HG02763 (cell line): ENCODE results near the gene MSANTD4.
"Not testable (repeated sequence)": the region's sequence is repeated elsewhere in the genome, so short reads cannot be mapped to it uniquely, and the experiment has no call there.

ENCODE experiments used
- ATAC-seq: cut with Tn5 transposase; IDR thresholded peaks from one replicate; pipeline ENCODE4 v1.9.1; 2021; ENCODE audit warnings: mild to moderate bottlenecking, moderate library complexity; ENCODE audit not compliant: unreplicated experiment

MSANTD4 gene

GRCh38 chr11:106021967-106022794 is at the start of gene MSANTD4:
TSS of gene MSANTD4 (minus strand) at chr11:106022240. CDS start at chr11:106010917, 11,323 bp downstream.
- ATAC-seq, result peak; percentile 97

GRCh38 chr11:106070606-106071005 is 48.6 kb upstream of the MSANTD4 start:
- ATAC-seq, result no peak

- no peak for ATAC-seq
Measured at GRCh38 chr11:106063009-106063408, 41.0 kb upstream of the MSANTD4 start.

- no peak for ATAC-seq
Measured at GRCh38 chr11:106061954-106062949, 40.2 kb upstream of the MSANTD4 start.

GRCh38 chr11:106061249-106061784 is 39.3 kb upstream of the MSANTD4 start:
- ATAC-seq, result no peak

GRCh38 chr11:106059617-106060016 is 37.6 kb upstream of the MSANTD4 start:
- no peak for ATAC-seq

GRCh38 chr11:106058377-106058776 is 36.3 kb upstream of the MSANTD4 start:
- not testable (repeated sequence) for ATAC-seq

- no peak for ATAC-seq
Measured at GRCh38 chr11:106051103-106051502, 29.1 kb upstream of the MSANTD4 start.

- no peak for ATAC-seq
Measured at GRCh38 chr11:106049727-106050476, 27.9 kb upstream of the MSANTD4 start.

- no peak for ATAC-seq
Measured at GRCh38 chr11:106047631-106048030, 25.6 kb upstream of the MSANTD4 start.

- no peak for ATAC-seq
Measured at GRCh38 chr11:106043540-106043939, 21.5 kb upstream of the MSANTD4 start.

- ATAC-seq, result no peak
Measured at GRCh38 chr11:106032861-106033260, 10.8 kb upstream of the MSANTD4 start.

GRCh38 chr11:106031936-106032335 is 9.9 kb upstream of the MSANTD4 start:
- ATAC-seq, result no peak

GRCh38 chr11:106031202-106031810 is 9.3 kb upstream of the MSANTD4 start:
- no peak for ATAC-seq

GRCh38 chr11:106030609-106031008 is 8.6 kb upstream of the MSANTD4 start:
- no peak for ATAC-seq

GRCh38 chr11:106022795-106023275 is 795 bp upstream of the MSANTD4 start:
- ATAC-seq, result no peak

GRCh38 chr11:106021181-106021966 is 666 bp downstream of the MSANTD4 start:
- ATAC-seq, result peak; percentile 5

- no peak for ATAC-seq
Measured at GRCh38 chr11:106017093-106017492, 4.9 kb downstream of the MSANTD4 start.

GRCh38 chr11:106015066-106015465 is 7.0 kb downstream of the MSANTD4 start:
- ATAC-seq, result no peak
